ENCODE measurements around the gene IMPA2.
"Not testable (repeated sequence)": the region's sequence is repeated elsewhere in the genome, so short reads cannot be mapped to it uniquely, and the experiment has no call there.

IMPA2 gene

GRCh38 chr18:11962597-11962996, 18.7 kb upstream of the IMPA2 start:
- DNase-seq (ENCODE audit: low spot score), result no peak

- DNase-seq (ENCODE audit: low spot score), result peak; percentile 54
These were observed 17.3 kb upstream of the IMPA2 start for GRCh38 chr18:11963991-11964484.

DNA sequence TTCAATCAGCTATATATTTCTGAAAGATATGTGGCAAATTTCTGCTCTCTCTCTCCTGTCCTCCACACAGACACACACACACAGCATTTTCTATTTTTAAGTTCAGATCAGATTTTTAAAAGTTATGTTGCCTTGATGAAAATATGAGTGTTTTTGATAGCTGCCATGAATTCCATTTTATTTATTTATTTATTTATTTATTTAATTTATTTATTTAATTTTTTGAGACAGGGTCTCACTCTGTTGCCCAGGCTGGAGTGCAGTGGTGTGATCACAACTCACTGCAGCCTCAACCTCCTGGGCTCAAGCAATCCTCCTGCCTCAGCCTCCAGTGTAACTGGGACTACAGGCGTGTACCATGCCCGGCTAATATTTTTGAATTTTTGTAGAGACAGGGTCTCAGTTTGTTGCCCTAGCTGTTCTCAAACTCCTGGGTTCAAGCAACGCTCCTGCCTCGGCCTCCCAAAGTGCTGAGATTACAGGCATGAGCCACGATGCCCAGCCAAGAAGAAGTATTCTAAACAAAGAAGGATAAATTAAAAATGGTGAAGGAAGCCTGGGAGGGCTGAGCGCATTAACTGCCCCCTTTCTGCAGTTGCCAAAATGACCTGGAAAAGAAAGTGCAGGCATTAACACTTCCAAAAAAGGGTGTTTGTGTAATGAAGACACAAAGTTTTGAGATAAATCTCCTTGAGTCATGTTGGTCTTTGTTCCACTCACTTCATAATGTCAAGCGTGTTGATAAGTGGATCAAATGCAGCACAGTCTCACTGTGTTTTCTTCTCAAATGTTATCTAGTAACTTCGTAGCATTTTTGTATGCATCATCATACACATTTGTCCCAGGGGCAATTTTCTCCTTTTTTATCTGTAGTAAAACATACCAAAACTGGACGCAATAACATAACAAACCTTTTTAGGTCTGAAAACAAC, 11.1 kb upstream of the IMPA2 start:
- no peak for DNase-seq (ENCODE audit: low spot score)

GRCh38 chr18:11970836-11971226, 10.5 kb upstream of the IMPA2 start:
- DNase-seq (ENCODE audit: low spot score), result not testable (repeated sequence)

DNA sequence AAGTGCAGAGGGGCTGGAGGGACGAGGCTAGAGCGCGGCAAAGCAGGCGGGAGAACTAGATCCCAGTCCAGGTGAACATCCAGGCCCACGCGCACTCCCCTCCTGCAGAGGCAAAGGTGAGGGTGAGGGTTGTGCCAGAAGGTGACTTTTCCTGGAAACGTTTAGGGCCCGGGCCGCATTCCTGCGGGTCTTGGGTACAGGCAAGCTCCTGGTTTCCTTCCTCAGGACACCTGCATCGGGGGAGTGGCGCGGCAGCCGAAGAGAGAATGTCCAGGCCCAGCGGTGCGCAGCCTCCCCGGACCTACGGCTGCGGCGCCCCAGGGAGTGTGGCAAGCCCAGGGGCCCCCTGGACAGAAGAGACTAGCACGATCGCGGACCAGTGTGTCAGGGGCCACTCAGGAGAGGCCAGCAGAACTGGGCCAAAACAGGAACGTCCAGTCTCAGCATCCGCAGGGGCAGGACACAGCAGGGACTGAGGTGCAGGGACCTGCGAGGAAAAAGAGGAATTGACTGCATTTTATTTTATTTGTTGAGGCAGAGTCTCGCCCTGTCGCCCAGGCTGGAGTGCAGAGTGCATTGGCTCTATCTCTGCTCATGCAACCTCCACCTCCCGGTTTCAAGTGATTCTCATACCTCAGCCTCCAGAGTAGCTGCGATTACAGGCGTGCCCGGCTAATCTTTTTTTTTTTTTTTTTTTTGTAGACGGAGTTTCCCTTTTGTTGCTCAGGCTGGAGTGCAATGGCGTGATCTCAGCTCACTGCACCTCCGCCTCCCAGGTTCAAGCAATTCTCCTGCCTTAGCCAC, 8.7 kb upstream of the IMPA2 start:
- no peak for DNase-seq (ENCODE audit: low spot score)

- DNase-seq (ENCODE audit: low spot score), result no peak
These were observed 6.5 kb upstream of the IMPA2 start for GRCh38 chr18:11974741-11975325.

GRCh38 chr18:11975723-11976122, 5.6 kb upstream of the IMPA2 start:
- DNase-seq (ENCODE audit: low spot score), result no peak

GRCh38 chr18:11976315-11977152, 4.8 kb upstream of the IMPA2 start:
- DNase-seq (ENCODE audit: low spot score), result no peak

- DNase-seq (ENCODE audit: low spot score), result no peak
These were observed 4.2 kb upstream of the IMPA2 start for GRCh38 chr18:11977153-11977466.

GRCh38 chr18:11978956-11979355, 2.4 kb upstream of the IMPA2 start:
- no peak for DNase-seq (ENCODE audit: low spot score)

DNA sequence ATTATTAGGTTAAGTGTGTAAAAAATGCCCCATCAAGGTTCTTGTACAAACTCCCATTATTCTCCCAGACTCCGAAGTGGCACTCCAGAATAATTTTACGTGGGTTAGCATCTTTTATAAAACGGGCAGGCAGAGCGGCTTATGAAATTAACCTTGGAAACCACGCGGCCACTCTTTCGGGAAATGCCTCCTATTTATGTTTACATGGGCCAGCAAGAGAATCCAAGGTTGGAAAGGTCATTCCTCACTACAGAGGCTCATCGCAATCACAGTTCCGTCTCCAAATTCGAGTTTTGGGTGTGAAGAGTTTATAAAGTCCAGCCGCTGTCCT, 1.2 kb upstream of the IMPA2 start:
- DNase-seq (ENCODE audit: low spot score), result no peak

DNA sequence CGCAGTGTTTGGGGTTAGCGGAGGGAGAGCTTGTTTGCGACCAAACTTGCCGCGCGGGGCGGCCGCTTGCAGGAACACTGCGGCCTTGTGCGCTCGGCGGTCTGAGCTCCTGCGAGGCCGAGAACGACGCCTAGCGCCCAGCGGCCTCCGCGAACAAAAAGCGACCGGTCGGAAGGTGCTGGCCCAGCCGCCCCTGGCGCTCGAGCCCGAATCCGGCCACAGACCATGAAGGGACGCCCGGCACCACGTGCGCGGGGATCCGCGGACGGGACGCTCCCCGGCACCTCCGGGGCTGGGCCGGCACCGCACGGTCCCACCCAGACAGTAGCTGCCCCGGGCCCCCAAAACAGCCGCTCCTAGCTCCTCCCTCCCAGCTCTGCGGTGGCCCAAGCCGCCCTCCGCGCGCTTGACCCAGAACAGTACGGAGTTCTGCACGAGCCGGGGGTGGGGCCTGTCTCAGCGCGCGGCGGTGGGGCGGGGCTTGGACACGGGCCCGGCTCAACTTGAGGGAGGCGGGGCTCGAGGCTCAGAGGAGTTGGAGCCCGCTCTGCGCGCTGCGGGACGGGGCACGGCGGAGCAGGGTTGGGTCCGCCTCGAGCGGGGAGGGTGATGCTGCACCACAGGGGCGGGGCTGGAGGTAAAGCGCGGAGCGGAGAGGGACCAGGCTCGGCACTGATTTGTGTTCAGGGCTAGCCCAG, 664 bp upstream of the IMPA2 start:
- DNase-seq (ENCODE audit: low spot score), result peak; percentile 98

DNA sequence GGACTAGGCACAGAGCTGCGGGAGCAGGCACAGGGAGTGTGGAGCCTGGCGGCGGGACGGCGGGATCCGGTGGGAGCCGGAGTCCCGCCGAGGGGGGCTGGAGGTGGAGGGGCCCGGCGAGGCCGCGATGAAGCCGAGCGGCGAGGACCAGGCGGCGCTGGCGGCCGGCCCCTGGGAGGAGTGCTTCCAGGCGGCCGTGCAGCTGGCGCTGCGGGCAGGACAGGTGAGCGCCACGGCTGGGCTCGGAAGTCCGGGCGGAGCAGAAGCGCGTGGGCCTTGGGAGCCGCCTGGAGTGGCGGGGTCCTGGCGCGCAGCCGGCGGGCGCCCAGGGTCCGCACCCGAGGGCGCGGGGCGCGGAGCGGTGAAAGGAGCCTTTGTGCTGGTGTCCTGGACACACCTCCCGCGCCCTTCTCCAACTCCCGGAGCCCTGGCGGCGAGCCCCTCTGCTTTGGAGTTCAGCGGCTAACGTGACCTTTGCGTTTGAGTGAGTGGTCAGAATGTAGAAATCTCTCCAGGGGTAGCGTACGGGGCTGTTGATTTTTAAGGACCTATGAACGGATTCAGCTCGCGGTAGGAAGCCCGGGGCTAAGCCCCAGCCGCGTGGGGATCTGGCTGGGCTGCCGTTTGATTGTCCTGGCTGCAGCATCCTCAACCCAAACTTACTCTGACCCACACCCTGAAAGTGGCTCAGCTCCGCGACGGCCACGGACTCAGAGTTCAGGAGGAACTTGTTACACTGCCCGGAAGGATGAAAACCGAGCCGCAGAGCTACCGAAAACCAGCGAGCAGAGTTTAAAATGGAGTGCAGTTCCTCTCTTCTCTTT, 448 bp downstream of the IMPA2 start:
- peak; percentile 73 for DNase-seq (ENCODE audit: low spot score)

- peak; percentile 44 for DNase-seq (ENCODE audit: low spot score)
These were observed 1.7 kb downstream of the IMPA2 start for GRCh38 chr18:11982981-11983380.

- DNase-seq (ENCODE audit: low spot score), result peak; percentile 58
These were observed 2.3 kb downstream of the IMPA2 start for GRCh38 chr18:11983592-11983991.

GRCh38 chr18:11984091-11984490, 2.8 kb downstream of the IMPA2 start:
- DNase-seq (ENCODE audit: low spot score), result no peak

DNA sequence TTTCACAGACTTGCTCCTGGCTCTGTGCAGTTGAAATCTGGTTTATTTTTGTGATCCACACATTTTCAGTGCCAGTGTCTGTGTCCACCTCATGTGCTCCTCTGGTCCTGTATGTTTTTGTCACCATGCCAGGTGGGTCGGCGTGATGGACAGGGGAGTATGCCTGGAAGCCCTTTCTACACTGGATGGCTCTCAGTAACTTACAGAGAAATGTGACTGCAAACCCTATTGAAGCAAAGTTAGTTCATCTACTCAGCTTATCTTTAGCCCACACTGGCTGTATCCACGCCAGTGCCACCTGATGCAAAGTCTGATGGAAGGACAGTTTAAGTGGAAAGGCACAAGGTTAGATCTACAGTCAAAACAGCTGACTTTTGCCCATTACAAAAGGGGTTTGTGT, 4.3 kb downstream of the IMPA2 start:
- no peak for DNase-seq (ENCODE audit: low spot score)

DNA sequence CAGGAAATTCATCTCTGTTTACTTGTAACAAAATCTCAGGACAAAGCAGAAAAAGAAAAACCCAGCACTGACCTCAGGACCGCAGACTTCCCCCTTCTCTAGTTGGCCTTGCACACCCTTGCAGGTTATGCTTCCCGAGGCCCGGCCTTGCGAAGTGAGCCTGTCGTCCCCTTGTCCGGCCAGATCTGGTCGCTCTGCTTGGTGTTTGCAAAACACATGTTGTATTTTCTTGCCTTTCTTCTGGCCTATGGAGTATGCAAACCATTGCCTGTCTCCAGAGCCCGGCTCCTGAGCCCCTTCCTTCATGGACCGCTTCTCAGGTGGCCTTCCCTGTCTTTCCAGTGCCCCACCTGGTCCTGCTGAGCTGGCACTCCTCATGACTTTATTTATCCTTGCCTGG, 4.8 kb downstream of the IMPA2 start:
- no peak for DNase-seq (ENCODE audit: low spot score)

- no peak for DNase-seq (ENCODE audit: low spot score)
These were observed 6.2 kb downstream of the IMPA2 start for GRCh38 chr18:11987527-11987926.

- DNase-seq (ENCODE audit: low spot score), result no peak
These were observed 7.9 kb downstream of the IMPA2 start for GRCh38 chr18:11989174-11989573.
